Epithelial cell of proximal tubule (primary cell): ENCODE results near the gene MAP1LC3A. TPM values are rescaled to one million over a fixed set of nuclear protein-coding genes. Genes with fewer than 3 reads are reported as not detected.

Experiments used
- DNase-seq: peaks from one replicate; pipeline ENCODE4 v3.0.0-alpha.2; 2011; ENCODE audit warnings: low read depth
- H3K4me3 ChIP-seq: 2 replicates; pipeline ENCODE4 v1.5.1; 2011; ENCODE audit warnings: low read depth, mild to moderate bottlenecking, low read length
- CTCF ChIP-seq: conservative IDR thresholded peaks from 2 replicates; pipeline ENCODE4 v1.5.1; 2012; ENCODE audit warnings: low read depth, mild to moderate bottlenecking, low read length
- total RNA-seq: library from RNA; depleted of rRNA; stranded (reverse); fragments of >200 nt; gene quantifications from 2 replicates; pipeline ENCODE4 v1.2.3, GENCODE V29; 2015

Gene MAP1LC3A
- total RNA-seq, 1 donor from 2014 or later: 28.3 TPM

GRCh38 chr20:34541917-34542316 lies 16.6 kb upstream of the MAP1LC3A start:
- H3K4me3 ChIP-seq: no peak overlapping the region
- TF ChIP-seq CTCF: no peak
- DNase-seq: no peak

GRCh38 chr20:34542439-34542838 lies 16.1 kb upstream of the MAP1LC3A start:
- TF ChIP-seq CTCF: no peak
- no peak for DNase-seq
- no peak overlapping the region for H3K4me3 ChIP-seq

GRCh38 chr20:34543463-34544056 lies 15.0 kb upstream of the MAP1LC3A start:
- no peak overlapping the region for H3K4me3 ChIP-seq
- DNase-seq: no peak
- no peak for TF ChIP-seq CTCF

GRCh38 chr20:34544109-34544796 lies 14.3 kb upstream of the MAP1LC3A start:
- TF ChIP-seq CTCF: no peak
- H3K4me3 ChIP-seq: no peak overlapping the region
- DNase-seq: no peak

- TF ChIP-seq CTCF: no peak
- H3K4me3 ChIP-seq: no peak overlapping the region
- no peak for DNase-seq
Measured at GRCh38 chr20:34546751-34547181, 11.8 kb upstream of the MAP1LC3A start.

GRCh38 chr20:34547844-34548613 lies 10.5 kb upstream of the MAP1LC3A start:
- TF ChIP-seq CTCF: no peak
- no peak overlapping the region for H3K4me3 ChIP-seq
- DNase-seq: no peak
